ENCODE data around the gene ABHD11.

Gene ABHD11

DNA sequence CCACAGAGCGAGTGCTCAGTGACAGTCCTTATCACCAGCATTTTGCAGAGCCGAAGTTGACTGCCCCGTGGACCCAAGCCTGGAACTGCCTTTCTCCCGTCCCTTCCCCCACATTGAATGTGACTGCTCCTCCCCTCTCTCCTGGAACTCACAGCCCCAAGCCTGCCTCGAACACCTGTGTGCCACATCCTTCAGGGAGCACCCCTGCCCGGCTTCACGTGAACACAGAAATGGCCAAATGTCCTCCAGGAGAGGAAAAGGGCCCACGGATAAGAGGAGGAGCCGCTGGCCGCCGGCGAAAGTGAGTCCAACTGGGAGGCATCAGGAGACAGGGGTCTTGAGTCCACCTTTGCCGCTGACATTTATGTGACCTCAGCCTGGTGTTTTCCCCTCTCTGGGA lies 35.4 kb downstream of the ABHD11 start:
- TF ChIP-seq TAF1 (IDR thresholded peaks at IDR 0.05; ENCODE audit: borderline replicate concordance, low read depth, low read length), result no peak
- no peak for DNase-seq (ENCODE audit: insufficient read length)
- no peak for FAIRE-seq

DNA sequence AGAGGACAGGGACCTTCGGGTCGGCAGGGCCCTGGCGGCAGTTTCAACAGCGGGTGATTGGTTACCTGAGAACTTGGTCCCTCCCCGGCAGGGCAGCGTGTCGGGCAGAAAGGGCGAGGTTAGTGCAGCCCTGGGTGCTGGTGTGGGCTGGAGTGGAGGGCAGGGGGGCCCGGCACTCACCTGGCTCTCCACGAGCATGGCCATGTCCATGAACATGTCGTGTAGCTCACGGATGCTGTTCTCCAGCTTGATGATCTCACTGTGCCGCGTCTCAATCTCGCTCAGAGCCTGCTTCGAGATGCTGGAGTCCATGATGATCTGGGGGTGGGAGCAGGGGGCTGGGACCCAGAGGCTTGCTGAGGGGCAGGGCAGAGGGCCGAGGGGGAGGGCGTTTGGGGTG lies 35.9 kb downstream of the ABHD11 start:
- DNase-seq (ENCODE audit: insufficient read length), result no peak
- no peak for FAIRE-seq
- TF ChIP-seq POLR2A (IDR thresholded peaks at IDR 0.05; ENCODE audit: low read depth, low read length), result no peak
- no peak for TF ChIP-seq TAF1 (IDR thresholded peaks at IDR 0.05; ENCODE audit: borderline replicate concordance, low read depth, low read length)
- TF ChIP-seq POLR2AphosphoS5 (IDR thresholded peaks at IDR 0.05; ENCODE audit: low read depth, low read length), result no peak

DNA sequence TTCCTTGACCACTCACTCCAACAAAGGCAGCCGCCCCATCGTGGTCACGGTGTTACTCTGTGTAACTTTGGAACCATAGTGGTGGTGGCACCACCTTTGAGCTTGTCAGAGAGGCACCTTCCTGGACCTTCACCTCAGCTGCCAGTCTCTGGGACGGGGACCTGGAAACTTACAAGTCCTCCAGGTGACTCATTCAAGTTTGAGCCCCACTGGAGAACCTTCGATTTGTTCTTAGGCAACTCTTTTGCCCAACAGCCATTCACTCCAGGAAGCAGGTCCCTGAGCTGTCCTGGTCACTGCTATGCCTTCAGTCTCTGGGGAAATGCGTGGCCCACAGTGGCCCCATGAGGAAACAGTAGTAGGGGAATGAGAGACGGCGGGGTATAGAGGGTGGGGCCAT lies 36.4 kb downstream of the ABHD11 start:
- DNase-seq (ENCODE audit: insufficient read length), result no peak
- FAIRE-seq, result no peak
- no peak for TF ChIP-seq POLR2A (IDR thresholded peaks at IDR 0.05; ENCODE audit: low read depth, low read length)
- TF ChIP-seq POLR2AphosphoS5 (IDR thresholded peaks at IDR 0.05; ENCODE audit: low read depth, low read length), result no peak
- TF ChIP-seq TAF1 (IDR thresholded peaks at IDR 0.05; ENCODE audit: borderline replicate concordance, low read depth, low read length), result no peak

DNA sequence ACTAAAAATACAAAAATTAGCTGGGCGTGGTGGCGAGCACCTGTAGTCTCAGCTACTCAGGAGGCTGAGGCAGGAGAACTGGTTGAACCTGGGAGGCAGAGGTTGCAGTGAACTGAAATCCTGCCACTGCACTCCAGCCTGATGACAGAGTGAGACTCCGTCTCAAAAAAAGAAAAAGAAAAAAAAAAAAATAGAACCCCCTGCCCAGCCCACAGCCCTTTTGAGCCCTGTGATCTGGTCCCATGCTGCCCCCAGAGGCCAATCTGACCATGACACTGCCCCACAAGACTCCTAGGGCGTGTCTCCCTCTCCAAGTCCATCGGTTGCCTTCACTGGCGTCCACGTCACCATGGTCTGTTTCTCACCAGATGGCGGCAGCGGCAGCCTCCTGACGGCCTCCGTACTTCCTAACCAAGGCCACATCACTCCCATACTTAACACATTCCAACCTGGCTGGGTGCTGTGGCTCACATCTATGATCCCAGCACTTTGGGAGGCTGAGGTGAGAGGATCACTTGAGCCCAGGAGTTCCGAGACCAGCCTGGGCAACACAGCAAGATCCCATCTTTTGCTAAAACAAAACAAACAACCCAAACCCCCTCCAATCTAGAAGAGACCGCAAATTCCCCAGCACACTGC lies 37.1 kb downstream of the ABHD11 start:
- DNase-seq (ENCODE audit: insufficient read length), result no peak
- no peak for TF ChIP-seq TAF1 (IDR thresholded peaks at IDR 0.05; ENCODE audit: borderline replicate concordance, low read depth, low read length)
- no peak for TF ChIP-seq POLR2AphosphoS5 (IDR thresholded peaks at IDR 0.05; ENCODE audit: low read depth, low read length)
- 0 out of 2 replicates have a peak, but pooled peaks have one; percentile 14 for TF ChIP-seq POLR2A (IDR thresholded peaks at IDR 0.05; ENCODE audit: low read depth, low read length)
- no peak for FAIRE-seq

DNA sequence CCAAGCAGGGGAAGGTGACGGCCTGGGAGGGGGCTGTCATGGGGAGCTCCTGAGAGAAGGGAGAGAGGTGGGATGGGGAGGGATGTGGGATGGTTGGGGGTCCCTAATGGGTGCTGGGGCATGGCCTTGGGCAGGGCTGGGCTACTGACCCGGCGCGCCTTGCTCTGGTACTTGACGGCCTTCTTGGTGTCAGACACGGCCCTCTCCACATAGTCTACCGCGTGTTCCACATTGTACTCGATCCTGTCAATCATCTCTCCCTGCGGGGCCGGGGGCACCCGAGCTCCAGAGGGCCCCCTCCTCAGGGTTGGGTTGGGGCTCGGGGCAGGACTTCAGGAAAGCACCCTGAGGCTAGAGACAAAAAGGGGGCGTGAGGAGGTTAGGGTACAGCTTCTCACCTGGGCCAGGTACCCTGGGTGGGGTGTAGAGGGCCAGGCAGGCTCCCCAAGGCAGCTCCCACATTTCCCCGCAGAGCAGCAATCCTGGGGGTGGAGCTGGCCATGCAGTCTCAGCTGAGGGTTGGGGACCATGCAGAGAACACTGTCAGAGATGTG lies 37.9 kb downstream of the ABHD11 start:
- no peak for TF ChIP-seq POLR2AphosphoS5 (IDR thresholded peaks at IDR 0.05; ENCODE audit: low read depth, low read length)
- no peak for TF ChIP-seq POLR2A (IDR thresholded peaks at IDR 0.05; ENCODE audit: low read depth, low read length)
- TF ChIP-seq TAF1 (IDR thresholded peaks at IDR 0.05; ENCODE audit: borderline replicate concordance, low read depth, low read length), result no peak
- DNase-seq (ENCODE audit: insufficient read length) (no peak), FAIRE-seq (no peak)

DNA sequence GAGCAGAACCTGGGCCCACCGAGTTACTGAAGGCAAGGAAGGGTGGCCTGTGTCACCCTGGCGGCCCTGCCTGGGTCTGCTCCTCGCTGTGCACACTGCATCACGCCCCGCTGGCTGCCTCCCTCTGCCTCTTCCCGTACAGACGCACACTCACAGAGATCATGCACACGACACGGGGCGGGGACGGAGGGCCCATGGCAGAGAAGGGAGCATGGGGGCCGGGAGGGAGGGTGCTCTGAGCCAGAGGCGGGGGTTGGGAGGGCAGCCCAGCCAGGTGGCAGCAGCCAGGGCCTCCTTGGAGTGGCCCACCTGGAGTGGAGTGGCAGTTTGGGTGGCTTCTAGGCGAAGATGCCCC lies 38.6 kb downstream of the ABHD11 start:
- no peak for FAIRE-seq

DNA sequence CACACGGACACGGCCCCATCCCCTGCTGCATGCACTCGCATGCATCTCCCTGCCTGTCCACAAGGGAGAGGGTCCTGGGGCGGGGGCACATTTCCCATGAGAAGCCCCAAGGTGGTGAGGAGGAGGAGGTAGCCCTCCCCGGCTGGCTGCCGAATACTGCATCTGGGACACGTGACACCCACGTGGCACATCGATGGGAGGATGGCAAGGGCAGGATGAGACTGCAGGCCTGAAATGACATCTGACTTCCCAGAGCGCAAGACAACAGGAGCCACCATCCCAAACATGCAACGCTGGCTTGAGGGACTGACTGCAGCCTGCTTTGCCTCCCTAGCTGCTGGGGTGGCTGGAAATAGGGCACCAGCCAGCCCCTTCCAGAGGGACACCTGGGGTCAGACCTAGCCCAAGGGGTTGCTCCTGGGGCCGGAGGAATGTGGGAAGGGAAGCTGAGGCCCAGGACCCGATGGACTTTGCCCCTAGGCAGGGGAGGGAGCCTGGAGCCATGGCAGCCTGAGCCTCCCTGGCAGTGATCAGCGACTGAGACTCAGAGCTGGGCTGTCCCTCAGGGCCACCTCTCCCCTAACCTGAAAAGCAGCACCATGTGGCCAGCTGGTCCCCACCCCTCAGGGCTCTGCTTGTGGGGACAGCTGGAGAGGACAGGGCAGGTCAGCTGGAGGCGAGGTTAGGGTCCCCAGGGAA lies 39.1 kb downstream of the ABHD11 start:
- DNase-seq (ENCODE audit: insufficient read length), result no peak
- TF ChIP-seq POLR2AphosphoS5 (IDR thresholded peaks at IDR 0.05; ENCODE audit: low read depth, low read length), result 0 out of 2 replicates have a peak, but pooled peaks have one; percentile 4
- 0 out of 2 replicates have a peak, but pooled peaks have one; percentile 10 for TF ChIP-seq POLR2A (IDR thresholded peaks at IDR 0.05; ENCODE audit: low read depth, low read length)
- TF ChIP-seq TAF1 (IDR thresholded peaks at IDR 0.05; ENCODE audit: borderline replicate concordance, low read depth, low read length), result no peak
- FAIRE-seq, result no peak

More for the DNA sequence above, 38.6 kb downstream of the ABHD11 start:
- no peak for DNase-seq (ENCODE audit: insufficient read length)
- TF ChIP-seq POLR2AphosphoS5 (IDR thresholded peaks at IDR 0.05; ENCODE audit: low read depth, low read length), result peak; percentile 60; the same call in 1 of the 2 replicates
- no peak for TF ChIP-seq POLR2A (IDR thresholded peaks at IDR 0.05; ENCODE audit: low read depth, low read length)
- no peak for TF ChIP-seq TAF1 (IDR thresholded peaks at IDR 0.05; ENCODE audit: borderline replicate concordance, low read depth, low read length)

DNA sequence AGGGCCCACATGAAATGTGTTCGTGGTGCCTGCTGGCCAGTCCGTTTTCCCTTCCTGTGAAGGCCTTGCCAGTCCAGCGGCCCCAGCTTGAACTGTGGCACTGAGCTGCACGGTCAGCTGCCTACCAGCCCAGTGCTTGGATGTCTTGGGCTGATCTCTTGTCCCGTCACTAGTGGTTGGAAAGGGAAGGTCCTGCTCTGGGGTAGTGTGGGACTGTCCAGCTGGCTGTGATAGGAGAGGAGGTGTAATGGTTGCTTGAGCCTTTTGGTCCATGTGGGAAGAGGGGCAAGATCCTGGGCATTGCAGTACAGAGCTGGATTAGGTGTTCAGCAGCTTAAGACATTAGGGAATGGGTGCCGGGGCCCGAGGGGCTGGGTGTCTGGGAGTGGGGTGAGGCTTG lies 40.2 kb downstream of the ABHD11 start:
- no peak for DNase-seq (ENCODE audit: insufficient read length)
- no peak for FAIRE-seq
- TF ChIP-seq POLR2A (IDR thresholded peaks at IDR 0.05; ENCODE audit: low read depth, low read length) (no peak), POLR2AphosphoS5 (IDR thresholded peaks at IDR 0.05; ENCODE audit: low read depth, low read length) (0 out of 2 replicates have a peak, but pooled peaks have one; percentile 20), TAF1 (IDR thresholded peaks at IDR 0.05; ENCODE audit: borderline replicate concordance, low read depth, low read length) (no peak)

DNA sequence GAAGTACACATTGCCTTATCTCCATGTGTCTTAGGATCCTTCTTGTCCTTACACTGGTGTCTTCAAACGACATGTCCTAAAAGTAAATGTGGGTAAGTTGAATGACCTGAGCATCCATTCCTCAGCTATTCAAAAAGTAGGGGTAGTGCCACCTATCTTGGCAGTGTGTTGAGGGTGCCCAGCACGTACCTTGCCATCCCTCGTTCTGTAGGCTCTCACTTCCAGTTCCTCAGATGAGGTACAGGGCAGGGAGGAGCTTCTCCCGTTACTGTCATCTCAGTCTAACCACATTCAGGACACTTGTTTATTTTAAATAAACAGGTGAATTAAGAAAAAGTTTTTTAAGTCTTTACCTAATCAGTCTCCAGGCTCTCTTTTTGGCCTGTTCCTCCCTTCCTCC lies 42.2 kb downstream of the ABHD11 start:
- FAIRE-seq, result no peak
- TF ChIP-seq POLR2AphosphoS5 (IDR thresholded peaks at IDR 0.05; ENCODE audit: low read depth, low read length), result no peak
- TF ChIP-seq POLR2A (IDR thresholded peaks at IDR 0.05; ENCODE audit: low read depth, low read length), result no peak
- TF ChIP-seq TAF1 (IDR thresholded peaks at IDR 0.05; ENCODE audit: borderline replicate concordance, low read depth, low read length), result no peak
- DNase-seq (ENCODE audit: insufficient read length), result no peak

DNA sequence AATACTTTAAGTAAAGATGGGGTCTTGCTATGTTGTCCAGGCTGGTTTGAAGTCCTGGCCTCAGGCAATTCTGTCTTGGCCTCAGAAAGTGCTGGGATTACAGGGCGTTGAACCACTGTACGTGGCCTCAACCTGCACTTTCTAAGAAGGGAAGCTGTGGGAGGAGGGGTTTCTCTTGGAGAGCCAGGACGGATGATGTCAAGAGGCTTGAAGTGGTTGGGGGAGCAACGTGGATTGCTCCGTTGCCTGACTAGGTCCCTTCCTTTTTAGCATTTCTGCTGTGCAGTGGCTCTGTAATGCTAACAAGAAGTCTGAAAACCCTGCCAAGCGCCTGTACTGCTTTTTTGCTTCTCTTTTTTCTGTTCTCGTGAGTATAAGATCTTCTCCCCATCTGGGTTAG lies 48.0 kb downstream of the ABHD11 start:
- TF ChIP-seq POLR2AphosphoS5 (IDR thresholded peaks at IDR 0.05; ENCODE audit: low read depth, low read length) (no peak), POLR2A (IDR thresholded peaks at IDR 0.05; ENCODE audit: low read depth, low read length) (no peak), TAF1 (IDR thresholded peaks at IDR 0.05; ENCODE audit: borderline replicate concordance, low read depth, low read length) (no peak)
- FAIRE-seq, result no peak

DNA sequence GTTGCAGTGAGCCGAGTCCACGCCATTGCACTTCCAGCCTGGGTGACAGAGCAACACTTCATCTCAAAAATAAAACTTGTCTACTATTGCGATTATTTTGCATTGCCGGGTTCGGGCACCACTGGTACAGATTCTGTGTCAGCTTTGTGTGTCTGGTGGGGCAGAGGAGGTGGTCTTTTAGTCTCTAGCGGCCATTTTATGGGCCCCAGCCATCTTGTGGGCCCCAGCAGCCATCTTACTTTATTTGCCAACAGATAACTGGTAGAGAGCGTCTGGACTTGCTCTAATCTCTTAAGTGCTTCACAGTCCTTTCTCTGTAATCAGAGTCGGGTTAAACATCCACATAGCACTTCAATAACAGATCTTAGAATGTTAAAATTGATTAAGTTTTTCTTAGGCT lies 50.3 kb downstream of the ABHD11 start:
- no peak for TF ChIP-seq POLR2AphosphoS5 (IDR thresholded peaks at IDR 0.05; ENCODE audit: low read depth, low read length)
- no peak for TF ChIP-seq POLR2A (IDR thresholded peaks at IDR 0.05; ENCODE audit: low read depth, low read length)
- TF ChIP-seq TAF1 (IDR thresholded peaks at IDR 0.05; ENCODE audit: borderline replicate concordance, low read depth, low read length), result no peak
- DNase-seq (ENCODE audit: insufficient read length) (no peak), FAIRE-seq (no peak)

More for the DNA sequence above, 48.0 kb downstream of the ABHD11 start:
- no peak for DNase-seq (ENCODE audit: insufficient read length)
